Activated T-cell treated with anti-CD3 and anti-CD28 coated beads, Interleukin-2, amount 50 U/mL, for 72 hours (primary cell): Measurements from ENCODE around the gene ARL4D. TPM values are rescaled to one million over a fixed set of nuclear protein-coding genes. Genes with fewer than 3 reads are reported as not detected.
"Not testable (repeated sequence)": the region's sequence is repeated elsewhere in the genome, so short reads cannot be mapped to it uniquely, and the experiment has no call there.

Experiments used
- ATAC-seq, 2 donors: fragments of 150-1000 bp; cut with Tn5 transposase; replicated peaks in 1 of 2; 2 replicates each; pipeline ENCODE4 v1.10.0; 2021; ENCODE audit warnings: moderate library complexity in 2 of 2, mild to moderate bottlenecking in 1 of 2
- DNase-seq, 2 donors: peaks; one replicate each; pipeline ENCODE4 v3.0.0; 2021 to 2022; ENCODE audit warnings: mixed read lengths in 1 of 2
- H3K27ac Mint-ChIP-seq: one replicate; pipeline ENCODE4 v1.8.0; 2022; ENCODE audit warnings: mild to moderate bottlenecking, moderate library complexity, mixed read lengths
- H3K27me3 Mint-ChIP-seq: one replicate; pipeline ENCODE4 v1.8.0; 2022; ENCODE audit warnings: low read depth, mixed read lengths
- H3K36me3 Mint-ChIP-seq, 2 donors: one replicate each; pipeline ENCODE4 v1.8.0; 2022; ENCODE audit warnings: mixed read lengths in 2 of 2, mild to moderate bottlenecking in 1 of 2; ENCODE audit not compliant: insufficient read depth in 2 of 2
- H3K4me1 Mint-ChIP-seq: one replicate; pipeline ENCODE4 v1.8.0; 2022; ENCODE audit warnings: low read depth, mixed read lengths
- H3K4me3 Mint-ChIP-seq, 2 donors: one replicate each; pipeline ENCODE4 v1.8.0; 2022; ENCODE audit warnings: mild to moderate bottlenecking in 2 of 2, mixed read lengths in 2 of 2, moderate library complexity in 2 of 2
- H3K9me3 Mint-ChIP-seq, 2 donors: one replicate each; pipeline ENCODE4 v1.8.0; 2022; ENCODE audit warnings: mixed read lengths in 2 of 2
- total RNA-seq, 2 donors: library from RNA; stranded (reverse); gene quantifications; one replicate each; pipeline ENCODE4 v1.2.3, GENCODE V29; 2022

Gene ARL4D
- total RNA-seq, 2 donors from 2014 or later: 3.2 to 3.6 TPM

GRCh38 chr17:43363181-43363925, 35.4 kb upstream of the ARL4D start:
- peaks cover 56% of the 10 kb centered on the region for H3K4me1 Mint-ChIP-seq
- no peaks in the 10 kb centered on the region for H3K27me3 Mint-ChIP-seq
- peaks cover 0 to 4% of the 10 kb centered on the region in 2 donors for H3K36me3 Mint-ChIP-seq
- no peaks in the 10 kb centered on the region for H3K9me3 Mint-ChIP-seq
- DNase-seq (no peak), ATAC-seq (no peak)
- H3K27ac Mint-ChIP-seq: peak overlapping the region; percentile 12
- peak overlapping the region; percentile 1 to 40 for H3K4me3 Mint-ChIP-seq

DNA sequence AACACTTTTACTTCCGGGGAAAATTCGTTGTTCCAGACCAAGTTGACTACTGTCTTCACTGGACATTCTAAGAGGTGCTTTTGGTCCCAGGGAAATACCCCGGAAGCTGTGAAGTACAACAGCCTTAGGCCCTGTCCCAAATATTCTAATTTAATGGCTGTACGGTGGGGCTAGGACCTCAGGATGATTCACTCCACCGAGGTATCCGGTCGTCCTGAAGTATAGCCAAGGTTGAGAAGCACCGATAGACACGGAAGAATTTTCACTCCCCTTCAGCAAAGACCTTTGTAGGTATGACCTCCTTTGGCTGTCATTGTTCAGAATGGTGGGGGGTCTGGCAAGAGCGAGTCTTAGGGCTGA, 34.9 kb upstream of the ARL4D start:
- ATAC-seq (no peak), DNase-seq (no peak)
- H3K27me3 Mint-ChIP-seq: no peaks in the 10 kb centered on the region
- no peaks in the 10 kb centered on the region for H3K9me3 Mint-ChIP-seq
- peaks cover 0 to 4% of the 10 kb centered on the region in 2 donors for H3K36me3 Mint-ChIP-seq
- peaks cover 58% of the 10 kb centered on the region for H3K4me1 Mint-ChIP-seq
- H3K4me3 Mint-ChIP-seq: no peak overlapping the region
- H3K27ac Mint-ChIP-seq: no peak overlapping the region

DNA sequence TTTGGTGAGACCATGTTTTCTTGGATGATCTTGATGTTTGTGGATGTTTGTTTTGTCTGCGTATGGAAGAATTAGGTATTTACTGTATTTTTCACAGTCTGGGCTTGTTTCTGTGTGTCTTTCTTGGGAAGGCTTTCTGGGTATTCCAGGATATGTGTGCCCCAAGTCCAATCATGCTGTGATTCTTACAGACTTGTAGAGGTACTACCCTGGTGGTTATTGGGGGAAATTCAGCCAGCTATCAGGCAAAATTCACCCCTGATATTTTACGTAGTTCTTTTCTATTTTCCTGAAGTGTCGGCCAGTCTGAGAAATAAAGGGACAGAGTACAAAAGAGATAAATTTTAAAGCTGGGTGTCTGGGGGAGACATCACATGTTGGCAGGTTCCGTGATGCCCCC, 33.4 kb upstream of the ARL4D start:
- Mint-ChIP-seq H3K9me3 (no peaks in the 10 kb centered on the region), H3K4me3 (peak overlapping the region in 1 of 2 donors; percentile 38), H3K4me1 (peaks cover 60% of the 10 kb centered on the region), H3K36me3 (no peaks in the 10 kb centered on the region), H3K27ac (peak overlapping the region; percentile 90), H3K27me3 (no peaks in the 10 kb centered on the region)
- DNase-seq (no peak), ATAC-seq (no peak)

DNA sequence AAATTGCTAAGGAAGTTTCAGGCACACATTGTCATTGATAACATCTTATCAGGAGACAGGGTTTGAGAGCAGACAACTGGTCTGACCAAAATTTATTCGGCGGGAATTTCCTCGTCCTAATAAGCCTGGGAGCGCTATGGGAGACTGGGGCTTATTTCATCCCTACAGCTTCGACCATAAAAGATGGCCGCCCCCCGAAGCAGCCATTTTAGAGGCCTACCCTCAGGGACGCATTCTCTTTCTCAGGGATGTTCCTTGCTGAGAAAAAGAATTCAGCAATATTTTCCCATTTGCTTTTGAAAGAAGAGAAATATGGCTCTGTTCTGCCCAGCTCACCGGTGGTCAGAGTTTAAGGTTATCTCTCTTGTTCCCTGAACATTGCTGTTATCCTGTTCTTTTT, 32.9 kb upstream of the ARL4D start:
- DNase-seq, ATAC-seq, H3K27me3 Mint-ChIP-seq, H3K9me3 Mint-ChIP-seq, H3K36me3 Mint-ChIP-seq: not testable (repeated sequence)
- Mint-ChIP-seq H3K27ac (peak overlapping the region; percentile 53), H3K4me1 (peaks cover 61% of the 10 kb centered on the region), H3K4me3 (peak overlapping the region in 1 of 2 donors; percentile 17)

DNA sequence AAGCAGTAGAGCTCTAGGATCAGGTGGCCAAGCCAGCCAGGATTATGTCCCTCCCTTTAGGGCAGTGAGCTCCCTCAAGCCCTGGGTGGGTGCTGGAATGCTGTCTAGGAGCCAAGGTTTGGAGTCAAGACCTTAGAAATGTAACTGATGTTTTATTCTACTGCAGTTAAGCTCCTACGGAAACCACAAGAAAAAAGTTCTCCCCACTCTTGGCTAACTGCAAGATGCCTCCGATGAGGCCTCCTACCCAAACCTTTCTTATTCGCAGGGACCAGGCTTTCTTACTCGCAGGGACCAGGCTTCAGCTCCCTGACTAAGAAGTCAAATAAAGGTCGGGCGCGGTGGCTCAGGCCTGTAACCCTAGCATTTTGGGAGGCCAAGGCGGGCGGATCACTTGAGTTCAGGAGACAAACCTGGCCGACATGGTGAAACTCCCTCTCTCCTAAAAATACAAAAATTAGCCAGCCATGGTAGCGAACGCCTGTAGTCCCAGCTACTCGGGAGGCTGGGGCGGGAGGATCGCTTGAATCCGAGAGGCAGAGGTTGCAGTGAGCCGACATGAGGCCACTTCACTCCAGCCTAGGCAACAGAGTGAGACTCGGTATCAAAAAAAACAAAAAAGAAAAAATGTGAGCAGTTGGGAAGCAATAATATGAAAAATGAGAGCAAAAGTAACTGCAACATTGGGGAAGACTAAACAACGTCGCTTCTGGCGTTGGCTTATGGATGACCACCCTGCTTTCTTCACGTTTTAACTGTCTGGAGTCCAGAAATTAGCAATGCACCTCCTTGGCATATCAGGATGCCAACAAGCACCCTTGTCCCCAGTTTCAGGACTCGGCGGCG, 31.7 kb upstream of the ARL4D start:
- H3K4me1 Mint-ChIP-seq: peaks cover 57% of the 10 kb centered on the region
- peak; percentile 88 to 92 for DNase-seq

GRCh38 chr17:43367737-43368242, 31.0 kb upstream of the ARL4D start:
- Mint-ChIP-seq H3K36me3 (no peaks in the 10 kb centered on the region), H3K9me3 (no peaks in the 10 kb centered on the region), H3K27ac (peak overlapping the region; percentile 100), H3K4me1 (peaks cover 59% of the 10 kb centered on the region), H3K4me3 (peak overlapping the region; percentile 79 to 92), H3K27me3 (no peaks in the 10 kb centered on the region)
- peak in 1 of 2 donors; percentile 70 for ATAC-seq
- no peak for DNase-seq

More for the DNA sequence above, 31.7 kb upstream of the ARL4D start:
- H3K27me3 Mint-ChIP-seq: no peaks in the 10 kb centered on the region
- H3K27ac Mint-ChIP-seq: peak overlapping the region; percentile 100
- H3K9me3 Mint-ChIP-seq: no peaks in the 10 kb centered on the region
- H3K36me3 Mint-ChIP-seq: no peaks in the 10 kb centered on the region
- peak; percentile 67 to 69 for ATAC-seq
- peak overlapping the region; percentile 79 to 92 for H3K4me3 Mint-ChIP-seq

GRCh38 chr17:43368740-43369506, 29.9 kb upstream of the ARL4D start:
- no peaks in the 10 kb centered on the region for H3K9me3 Mint-ChIP-seq
- H3K4me1 Mint-ChIP-seq: peaks cover 52% of the 10 kb centered on the region
- ATAC-seq: peak in 1 of 2 donors; percentile 10
- H3K4me3 Mint-ChIP-seq: peak overlapping the region; percentile 79 to 92
- DNase-seq: peak; percentile 63 to 75
- no peaks in the 10 kb centered on the region for H3K36me3 Mint-ChIP-seq
- peak overlapping the region; percentile 100 for H3K27ac Mint-ChIP-seq
- no peaks in the 10 kb centered on the region for H3K27me3 Mint-ChIP-seq

- DNase-seq: no peak
- Mint-ChIP-seq H3K36me3 (no peaks in the 10 kb centered on the region), H3K9me3 (no peaks in the 10 kb centered on the region), H3K4me1 (peaks cover 54% of the 10 kb centered on the region), H3K27ac (peak overlapping the region; percentile 97), H3K4me3 (peak overlapping the region; percentile 79 to 92), H3K27me3 (no peaks in the 10 kb centered on the region)
- ATAC-seq: no peak
These were observed 28.8 kb upstream of the ARL4D start for GRCh38 chr17:43369986-43370385.

GRCh38 chr17:43371227-43371821, 27.5 kb upstream of the ARL4D start:
- Mint-ChIP-seq H3K4me3 (no peak overlapping the region), H3K9me3 (no peaks in the 10 kb centered on the region), H3K27me3 (no peaks in the 10 kb centered on the region), H3K27ac (no peak overlapping the region), H3K4me1 (peaks cover 56% of the 10 kb centered on the region), H3K36me3 (no peaks in the 10 kb centered on the region)
- DNase-seq: no peak
- no peak for ATAC-seq

GRCh38 chr17:43372273-43372911, 26.4 kb upstream of the ARL4D start:
- H3K27ac Mint-ChIP-seq: no peak overlapping the region
- H3K4me1 Mint-ChIP-seq: peaks cover 45% of the 10 kb centered on the region
- no peaks in the 10 kb centered on the region for H3K27me3 Mint-ChIP-seq
- H3K9me3 Mint-ChIP-seq: no peaks in the 10 kb centered on the region
- no peak for DNase-seq
- no peak overlapping the region for H3K4me3 Mint-ChIP-seq
- ATAC-seq: no peak
- no peaks in the 10 kb centered on the region for H3K36me3 Mint-ChIP-seq

DNA sequence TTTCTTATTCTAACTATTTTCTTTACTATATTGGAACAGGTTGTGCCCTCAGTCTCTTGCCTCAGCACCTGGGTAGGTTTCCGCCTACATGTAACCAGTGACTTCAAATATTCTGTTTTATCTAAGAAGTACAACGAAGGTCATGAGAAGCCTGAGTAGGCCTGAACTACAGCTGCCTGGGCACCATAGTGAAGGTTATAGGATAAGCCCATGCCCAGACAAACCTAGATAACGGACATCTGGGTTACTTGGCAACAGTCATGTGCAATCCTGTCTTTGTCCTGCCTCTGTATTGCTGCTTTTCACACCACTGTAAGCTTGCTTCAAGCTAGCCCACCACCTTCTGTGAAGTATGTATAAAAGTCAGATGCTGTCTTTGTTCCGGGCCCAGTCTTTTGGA, 25.4 kb upstream of the ARL4D start:
- Mint-ChIP-seq H3K27ac (no peak overlapping the region), H3K36me3 (no peaks in the 10 kb centered on the region), H3K27me3 (no peaks in the 10 kb centered on the region), H3K4me1 (peaks cover 36% of the 10 kb centered on the region), H3K4me3 (no peak overlapping the region), H3K9me3 (no peaks in the 10 kb centered on the region)
- DNase-seq (no peak), ATAC-seq (no peak)

DNA sequence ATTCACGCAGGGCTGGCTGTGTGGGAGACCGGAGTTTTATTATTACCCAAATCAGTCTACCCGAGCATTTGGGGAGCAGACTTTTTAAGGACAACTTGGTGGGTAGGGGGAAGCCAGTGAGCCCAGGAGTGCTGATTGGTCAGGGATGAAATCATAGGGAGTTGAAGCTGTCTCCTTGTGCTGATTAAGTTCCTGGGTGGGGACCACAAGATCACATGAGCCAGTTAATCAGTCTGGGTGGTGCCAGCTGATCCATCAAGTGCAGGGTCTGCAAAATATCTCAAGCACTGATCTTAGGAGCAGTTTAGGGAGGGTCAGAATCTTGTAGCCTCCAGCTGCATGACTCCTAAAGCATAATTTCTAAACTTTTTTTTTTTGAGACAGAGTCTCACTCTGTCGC, 22.9 kb upstream of the ARL4D start:
- H3K9me3 Mint-ChIP-seq, H3K27me3 Mint-ChIP-seq, H3K27ac Mint-ChIP-seq, DNase-seq, ATAC-seq: not testable (repeated sequence)
- Mint-ChIP-seq H3K4me1 (peaks cover 20% of the 10 kb centered on the region), H3K4me3 (peak overlapping the region in 1 of 2 donors; percentile 31), H3K36me3 (peaks cover 8 to 10% of the 10 kb centered on the region in 2 donors)
